HFFc6 (cell line): ENCODE results near the gene BEST2. TPM values are rescaled to one million over a fixed set of nuclear protein-coding genes. Genes with fewer than 3 reads are reported as not detected.
A peak's percentile ranks its signal among the peaks of the same experiment; 100 is the strongest.

Source experiments
- DNase-seq: peaks from one replicate; pipeline ENCODE4 v3.0.0-alpha.2; 2018
- H3K27ac Mint-ChIP-seq: 2 replicates; pipeline ENCODE4 v1.8.0; 2020; ENCODE audit warnings: mild to moderate bottlenecking, mixed read lengths
- H3K27me3 Mint-ChIP-seq: 2 replicates; pipeline ENCODE4 v1.8.0; 2021; ENCODE audit warnings: mild to moderate bottlenecking, moderate library complexity, mixed read lengths; ENCODE audit not compliant: insufficient read depth
- H3K36me3 Mint-ChIP-seq: 2 replicates; pipeline ENCODE4 v1.8.0; 2021; ENCODE audit warnings: low read depth, mixed read lengths
- H3K4me1 Mint-ChIP-seq: 2 replicates; pipeline ENCODE4 v1.8.0; 2020; ENCODE audit warnings: low read depth, mixed read lengths
- H3K4me3 Mint-ChIP-seq: 2 replicates; pipeline ENCODE4 v1.8.0; 2020; ENCODE audit warnings: mild to moderate bottlenecking, moderate library complexity, mixed read lengths
- H3K9me3 Mint-ChIP-seq: 2 replicates; pipeline ENCODE4 v1.8.0; 2020; ENCODE audit warnings: mild to moderate bottlenecking, mixed read lengths
- total RNA-seq, 6 experiments: library from RNA; stranded (reverse); fragmentation: NEBNext Ultra II Directional; extraction: Animal tissue kit (Norgen Biotek cat#: 25700); gene quantifications; 2 replicates in 1 of 6; 3 replicates in 5 of 6; pipeline ENCODE4 v1.2.3, GENCODE V29; 2021
- TF ChIP-seq, protein P1 (sequence below): fragments of 200-600 bp; sonication (generic); IDR thresholded peaks from 2 replicates; pipeline ENCODE4 v1.5.0; 2021; ENCODE audit warnings: antibody characterized with exemption, mild to moderate bottlenecking

Gene BEST2
- total RNA-seq, 6 experiments from 2014 or later = not detected

DNA sequence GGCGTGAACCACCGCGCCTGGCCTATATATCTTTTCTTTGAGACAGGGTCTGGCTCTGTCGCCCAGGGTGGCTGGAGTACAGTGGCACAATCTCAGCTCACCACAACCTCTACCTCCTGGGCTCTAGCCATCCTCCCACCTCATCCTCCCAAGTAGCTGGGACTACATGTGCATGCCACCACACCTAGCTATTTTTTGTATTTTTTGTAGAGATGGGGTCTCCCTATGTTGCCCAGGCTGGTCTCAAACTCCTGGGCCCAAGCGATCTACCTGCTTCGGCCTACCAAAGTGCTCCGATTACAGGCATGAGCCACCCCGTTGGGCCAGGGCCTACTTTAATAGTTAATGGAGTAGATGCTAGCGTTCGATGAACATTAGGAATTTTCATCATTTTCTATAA is 31.3 kb upstream of the BEST2 start:
- Mint-ChIP-seq H3K9me3 (no peaks in the 10 kb centered on the region), H3K27me3 (peaks cover 12% of the 10 kb centered on the region)

DNA sequence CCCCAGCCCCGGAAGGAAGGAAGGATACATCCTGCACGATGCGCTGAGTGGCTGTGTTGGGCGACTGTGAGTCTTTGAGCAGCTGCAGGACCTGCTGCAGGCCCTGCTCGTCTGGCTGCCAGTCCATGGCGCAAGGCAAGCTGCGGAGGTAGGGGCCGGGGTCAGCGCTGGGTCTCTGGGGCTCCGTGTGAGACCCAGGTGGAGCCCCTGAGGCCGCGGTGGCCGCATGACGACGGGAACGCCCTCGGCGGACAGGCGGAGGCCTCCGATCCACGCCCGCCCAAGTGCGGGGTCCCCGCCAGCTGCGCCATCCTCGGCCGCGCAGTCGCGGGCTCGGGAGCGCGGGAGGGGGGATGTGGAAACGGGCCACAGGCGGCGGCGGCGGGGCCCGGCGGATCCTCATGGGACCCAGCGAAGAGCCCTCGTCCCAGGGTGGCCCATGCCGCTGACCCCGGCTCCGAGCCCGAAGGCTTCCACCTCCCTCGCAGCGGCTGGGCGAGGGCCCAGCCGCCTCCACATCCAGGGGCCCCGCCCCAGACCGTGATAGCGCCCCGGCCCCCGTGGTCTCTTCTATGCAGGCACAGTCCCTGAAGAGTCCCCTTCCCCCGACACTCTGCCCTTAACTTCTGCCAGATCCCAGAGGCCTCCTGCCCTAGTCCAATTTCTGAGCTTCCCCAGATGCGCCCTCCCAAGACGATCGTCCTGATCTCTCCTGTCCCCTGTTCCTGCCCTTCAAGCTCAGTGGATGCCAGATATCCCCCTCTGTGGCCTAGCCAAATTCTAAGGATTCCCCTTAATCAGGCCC is 30.5 kb upstream of the BEST2 start:
- DNase-seq = peak; percentile 5
- Mint-ChIP-seq H3K4me1 (peaks cover 43% of the 10 kb centered on the region), H3K27ac (peak overlapping the region; percentile 99), H3K9me3 (no peaks in the 10 kb centered on the region), H3K36me3 (peaks cover 21% of the 10 kb centered on the region), H3K27me3 (peaks cover 12% of the 10 kb centered on the region), H3K4me3 (peak overlapping the region; percentile 97)
- TF ChIP-seq, protein P1, sequence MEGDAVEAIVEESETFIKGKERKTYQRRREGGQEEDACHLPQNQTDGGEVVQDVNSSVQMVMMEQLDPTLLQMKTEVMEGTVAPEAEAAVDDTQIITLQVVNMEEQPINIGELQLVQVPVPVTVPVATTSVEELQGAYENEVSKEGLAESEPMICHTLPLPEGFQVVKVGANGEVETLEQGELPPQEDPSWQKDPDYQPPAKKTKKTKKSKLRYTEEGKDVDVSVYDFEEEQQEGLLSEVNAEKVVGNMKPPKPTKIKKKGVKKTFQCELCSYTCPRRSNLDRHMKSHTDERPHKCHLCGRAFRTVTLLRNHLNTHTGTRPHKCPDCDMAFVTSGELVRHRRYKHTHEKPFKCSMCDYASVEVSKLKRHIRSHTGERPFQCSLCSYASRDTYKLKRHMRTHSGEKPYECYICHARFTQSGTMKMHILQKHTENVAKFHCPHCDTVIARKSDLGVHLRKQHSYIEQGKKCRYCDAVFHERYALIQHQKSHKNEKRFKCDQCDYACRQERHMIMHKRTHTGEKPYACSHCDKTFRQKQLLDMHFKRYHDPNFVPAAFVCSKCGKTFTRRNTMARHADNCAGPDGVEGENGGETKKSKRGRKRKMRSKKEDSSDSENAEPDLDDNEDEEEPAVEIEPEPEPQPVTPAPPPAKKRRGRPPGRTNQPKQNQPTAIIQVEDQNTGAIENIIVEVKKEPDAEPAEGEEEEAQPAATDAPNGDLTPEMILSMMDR = no peak

More for the DNA sequence above, 31.3 kb upstream of the BEST2 start:
- peaks cover 25% of the 10 kb centered on the region for H3K36me3 Mint-ChIP-seq
- TF ChIP-seq, protein P1 = no peak
- H3K27ac Mint-ChIP-seq = peak overlapping the region; percentile 85
- DNase-seq = no peak
- H3K4me3 Mint-ChIP-seq = peak overlapping the region; percentile 94
- H3K4me1 Mint-ChIP-seq = peaks cover 43% of the 10 kb centered on the region

DNA sequence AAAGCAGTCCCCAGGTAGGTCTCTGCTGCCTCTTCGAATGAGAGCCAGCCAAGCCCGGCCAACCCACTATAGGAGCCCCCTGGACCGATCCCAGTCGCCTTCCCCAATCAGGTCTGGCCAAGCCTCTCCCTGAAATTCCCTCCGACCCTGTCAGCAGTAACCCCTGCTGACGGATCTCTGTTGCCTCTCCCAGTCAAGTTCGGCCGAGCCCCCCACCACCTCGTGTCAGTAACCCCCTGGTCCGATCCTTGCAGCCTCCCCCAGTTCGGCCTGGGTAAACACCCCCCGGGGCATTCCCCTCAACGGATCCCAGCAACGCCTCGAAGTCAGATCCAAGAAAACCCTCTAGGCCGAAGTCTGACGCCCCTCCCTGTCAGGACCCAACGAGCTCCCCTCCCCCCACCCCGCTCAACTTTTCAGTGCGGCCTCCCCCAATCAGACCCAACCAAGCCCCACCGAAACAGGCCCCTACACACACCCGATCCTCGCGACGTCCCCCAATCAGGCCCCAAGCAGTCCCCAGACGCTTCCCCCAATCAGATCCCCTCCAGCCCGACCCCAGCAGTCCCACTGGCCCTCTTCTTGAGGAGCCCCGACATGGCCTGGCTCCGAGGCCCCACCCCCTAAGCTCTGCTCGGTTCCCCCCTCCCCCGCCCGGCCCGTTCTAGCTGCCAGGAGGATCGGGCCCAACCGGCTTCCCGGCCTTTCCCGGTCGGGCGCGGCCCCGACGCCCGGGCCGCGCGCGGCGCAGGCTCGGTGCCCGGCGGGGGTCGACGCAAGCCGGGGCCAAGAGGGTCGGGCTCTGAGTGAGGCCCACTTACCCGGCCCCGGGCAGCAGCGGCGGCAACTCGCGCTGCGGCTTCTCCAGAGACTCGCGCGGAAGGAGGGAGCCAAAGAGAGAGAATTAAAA is 29.7 kb upstream of the BEST2 start:
- Mint-ChIP-seq H3K36me3 (peaks cover 25% of the 10 kb centered on the region), H3K9me3 (no peaks in the 10 kb centered on the region)
- TF ChIP-seq, protein P1 = no peak

DNA sequence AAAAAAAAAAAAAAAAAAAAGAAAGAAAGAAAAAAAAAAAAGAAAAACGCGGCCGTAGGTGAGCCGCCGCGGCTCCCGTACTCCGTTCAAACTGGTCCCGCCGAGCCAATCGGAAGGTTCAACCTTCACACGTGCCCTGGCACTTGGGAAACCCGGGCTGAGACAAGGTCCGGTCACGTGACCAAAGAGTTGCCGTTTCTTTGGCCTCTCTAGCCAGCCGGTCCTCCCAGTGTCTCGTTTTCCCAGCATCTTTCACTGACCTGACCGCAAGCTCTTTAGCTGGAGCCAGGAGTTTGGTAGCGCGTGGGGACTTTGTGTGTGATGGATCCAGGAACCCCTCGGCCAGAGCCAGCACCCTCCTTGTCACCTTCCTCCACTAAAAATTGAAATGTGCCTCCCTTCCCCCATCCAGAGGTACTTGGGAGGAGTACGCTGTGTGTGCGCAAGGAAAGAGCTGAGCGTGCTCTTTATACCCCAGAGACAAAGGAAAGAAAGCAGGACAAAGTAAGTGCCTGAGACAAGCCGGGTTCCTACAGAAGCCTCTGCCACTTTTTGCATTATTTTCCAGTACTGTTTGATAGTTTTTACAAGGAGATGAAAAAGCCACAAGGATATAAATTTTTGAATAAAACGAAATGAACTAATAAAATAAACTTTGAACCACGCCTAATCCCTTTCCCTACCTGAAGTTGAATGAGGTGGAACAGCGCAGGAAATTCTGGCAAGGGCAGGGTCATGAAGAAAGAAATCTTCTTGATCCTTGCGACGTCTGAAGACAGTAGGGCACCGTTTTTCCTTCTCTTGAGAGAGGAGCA is 28.8 kb upstream of the BEST2 start:
- Mint-ChIP-seq H3K4me1 (peaks cover 43% of the 10 kb centered on the region), H3K4me3 (peak overlapping the region; percentile 97), H3K27ac (peak overlapping the region; percentile 99), H3K36me3 (peaks cover 26% of the 10 kb centered on the region), H3K9me3 (no peaks in the 10 kb centered on the region), H3K27me3 (peaks cover 9% of the 10 kb centered on the region)
- TF ChIP-seq, protein P1 = no peak
- peak; percentile 99 for DNase-seq

More for the DNA sequence above, 29.7 kb upstream of the BEST2 start:
- Mint-ChIP-seq H3K4me3 (peak overlapping the region; percentile 97), H3K27me3 (peaks cover 9% of the 10 kb centered on the region), H3K27ac (peak overlapping the region; percentile 99), H3K4me1 (peaks cover 43% of the 10 kb centered on the region)
- peak; percentile 42 for DNase-seq

DNA sequence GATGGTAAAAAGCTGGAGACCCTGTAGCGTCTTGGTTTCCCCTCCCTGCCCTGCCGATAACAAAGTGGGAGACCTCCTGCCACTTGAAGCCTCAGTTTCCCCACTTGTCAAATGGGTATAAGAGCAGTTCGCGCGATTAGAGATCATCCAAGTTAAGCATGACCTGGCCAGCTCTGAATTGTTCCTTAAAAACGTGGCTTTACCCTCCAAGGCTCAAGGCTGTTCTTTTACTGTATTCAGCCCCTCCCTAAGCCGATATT is 28.3 kb upstream of the BEST2 start:
- no peak for DNase-seq
- H3K27ac Mint-ChIP-seq = peak overlapping the region; percentile 99
- TF ChIP-seq, protein P1 = no peak
- H3K4me1 Mint-ChIP-seq = peaks cover 41% of the 10 kb centered on the region
- peaks cover 9% of the 10 kb centered on the region for H3K27me3 Mint-ChIP-seq
- peaks cover 29% of the 10 kb centered on the region for H3K36me3 Mint-ChIP-seq
- peak overlapping the region; percentile 97 for H3K4me3 Mint-ChIP-seq
- H3K9me3 Mint-ChIP-seq = no peaks in the 10 kb centered on the region
